C4-2B (cell line): ENCODE measurements around the gene MYZAP.

Source experiments
- CTCF ChIP-seq: fragments of 450-650 bp; conservative IDR thresholded peaks from 2 replicates; pipeline ENCODE4 v1.5.1; 2017; ENCODE audit warnings: mild to moderate bottlenecking
- ZFX ChIP-seq: fragments of 450-650 bp; IDR thresholded peaks from 2 replicates; pipeline ENCODE4 v1.6.1; 2017

GRCh38 chr15:57597431-57597830, 5.7 kb downstream of the MYZAP start:
- TF ChIP-seq CTCF (no peak), ZFX (no peak)
